CD4-positive, alpha-beta memory T cell (primary cell): ENCODE data around the gene ALAS1. TPM values are rescaled to one million over a fixed set of nuclear protein-coding genes. Genes with fewer than 3 reads are reported as not detected.
A peak's percentile ranks its signal among the peaks of the same experiment; 100 is the strongest.

Source experiments
- CTCF ChIA-PET: fragments of 350-600 bp; sonication (Branson Sonifier 250); formaldehyde crosslinking; loops from one replicate; lab custom pipeline; 2021; ENCODE audit warnings: inconsistent platforms; ENCODE audit not compliant: partially characterized antibody; lab: Charles Lee
- POLR2A ChIA-PET: fragments of 350-600 bp; sonication (Branson Sonifier 250); formaldehyde crosslinking; loops from one replicate; lab custom pipeline; 2021; ENCODE audit not compliant: partially characterized antibody; lab: Charles Lee
- DNase-seq, 5 donors: peaks; one replicate each; pipeline versions ENCODE4 v3.0.0 to v3.0.0-alpha.2; 2020 to 2022; ENCODE audit warnings: mixed read lengths in 1 of 5
- H3K27ac ChIP-seq: one replicate; pipeline ENCODE4 v1.7.0; 2013; ENCODE audit warnings: low read depth, low read length
- H3K27me3 ChIP-seq: 2 replicates; pipeline ENCODE4 v1.7.0; 2013; ENCODE audit warnings: mild to moderate bottlenecking, low read length, moderate library complexity; ENCODE audit not compliant: insufficient read depth
- H3K36me3 ChIP-seq: 2 replicates; pipeline ENCODE4 v1.7.0; 2013; ENCODE audit warnings: mild to moderate bottlenecking, low read length, moderate library complexity; ENCODE audit not compliant: insufficient read depth
- H3K4me1 ChIP-seq: 2 replicates; pipeline ENCODE4 v1.7.0; 2013; ENCODE audit warnings: mild to moderate bottlenecking, low read length, moderate library complexity; ENCODE audit not compliant: insufficient read depth
- H3K4me3 ChIP-seq, 2 donors: one replicate each; pipeline ENCODE4 v1.7.0; 2013; ENCODE audit warnings: low read length in 2 of 2, mild to moderate bottlenecking in 1 of 2
- H3K9me3 ChIP-seq, 2 donors: one replicate each; pipeline ENCODE4 v1.7.0; 2013; ENCODE audit warnings: low read length in 2 of 2, control low read depth in 1 of 2; ENCODE audit not compliant: control insufficient read depth in 1 of 2
- H3K27ac Mint-ChIP-seq, 7 donors: one replicate each; pipeline ENCODE4 v1.8.0; 2020 to 2021; ENCODE audit warnings: mixed read lengths in 7 of 7, mild to moderate bottlenecking in 6 of 7, inconsistent platforms in 3 of 7, moderate library complexity in 3 of 7
- H3K27me3 Mint-ChIP-seq, 2 donors: one replicate each; pipeline ENCODE4 v1.8.0; 2020 to 2021; ENCODE audit warnings: mixed read lengths in 2 of 2
- H3K36me3 Mint-ChIP-seq, 2 donors: one replicate each; pipeline ENCODE4 v1.8.0; 2020 to 2021; ENCODE audit warnings: mixed read lengths in 2 of 2, inconsistent platforms in 1 of 2, mild to moderate bottlenecking in 1 of 2
- H3K4me1 Mint-ChIP-seq, 4 donors: one replicate each; pipeline ENCODE4 v1.8.0; 2020 to 2021; ENCODE audit warnings: mixed read lengths in 4 of 4, mild to moderate bottlenecking in 1 of 4
- H3K4me3 Mint-ChIP-seq, 8 donors: one replicate each; pipeline ENCODE4 v1.8.0; 2020 to 2021; ENCODE audit warnings: mixed read lengths in 8 of 8, mild to moderate bottlenecking in 7 of 8, moderate library complexity in 6 of 8, inconsistent platforms in 3 of 8
- H3K9me3 Mint-ChIP-seq, 8 donors: one replicate each; pipeline ENCODE4 v1.8.0; 2020 to 2021; ENCODE audit warnings: mixed read lengths in 8 of 8, mild to moderate bottlenecking in 5 of 8, inconsistent platforms in 3 of 8, moderate library complexity in 1 of 8
- intact Hi-C: fragments of 100-400 bp; cut with micrococcal nuclease; formaldehyde crosslinking; loops from one replicate; pipeline ENCODE4 v1.15.1; 2023
- polyA plus RNA-seq, 2 donors: library from polyadenylated mRNA; unstranded; fragments of 300-500 nt; fragmentation: Illumina TruSeq; gene quantifications; one replicate each; pipeline ENCODE4 v1.2.3, GENCODE V29; 2021
- total RNA-seq, 2 experiments: library from RNA; stranded (reverse); gene quantifications; one replicate each; pipeline ENCODE4 v1.2.3, GENCODE V29; 2021

ALAS1 gene
- total and polyA plus RNA-seq, 4 experiments from 2014 or later = 30.0 to 35.4 (median 32.5) TPM

DNA sequence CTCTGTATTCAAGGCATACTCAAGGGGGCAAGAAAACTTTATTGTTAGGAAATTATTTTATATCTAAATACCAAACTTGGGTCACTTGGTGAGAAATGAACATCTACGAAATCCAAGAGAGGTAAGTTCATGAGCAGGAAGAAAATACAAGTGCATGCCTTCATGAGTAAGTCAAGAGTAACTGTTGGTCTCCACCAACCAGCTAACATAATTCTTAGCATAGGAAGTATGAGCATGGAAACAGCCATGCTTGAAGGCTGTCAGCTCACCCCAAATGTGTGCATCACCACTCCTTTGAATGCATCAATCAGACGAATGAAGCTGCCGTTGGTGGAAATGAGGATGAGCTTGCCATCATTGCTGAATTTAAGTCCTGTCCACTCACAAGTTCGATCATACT lies 61.5 kb downstream of the ALAS1 start:
- Mint-ChIP-seq H3K9me3 (peaks cover 0 to 3% (median 0%) of the 10 kb centered on the region in 8 donors), H3K4me3 (no peak overlapping the region), H3K27ac (peak overlapping the region in 4 of 7 donors; percentile 68 to 97 (median 88)), H3K27me3 (no peaks in the 10 kb centered on the region), H3K4me1 (peaks cover 57 to 98% (median 83%) of the 10 kb centered on the region in 4 donors), H3K36me3 (peaks cover 86 to 96% of the 10 kb centered on the region in 2 donors)
- H3K4me3 ChIP-seq = no peak overlapping the region
- H3K27me3 ChIP-seq = no peaks in the 10 kb centered on the region
- CTCF ChIA-PET = interaction anchor here (0.9 to 3.6 kb wide), 10 partner anchors 8 to 39 kb away, joined by 3 to 13 read pairs (median 6); partner anchors contain the start of genes PPM1M and WDR82
- POLR2A ChIA-PET = interaction anchor here (2.4 to 38.1 kb wide), 5 partner anchors 7 to 21 kb away, joined by 8 to 1950 read pairs (median 20); partner anchors contain the start of genes GLYCTK, PPM1M, TWF2 and WDR82
- H3K9me3 ChIP-seq = no peaks in the 10 kb centered on the region
- H3K27ac ChIP-seq = peak overlapping the region; percentile 45
- H3K36me3 ChIP-seq = peaks cover 83% of the 10 kb centered on the region
- no peak for DNase-seq
- H3K4me1 ChIP-seq = peaks cover 97% of the 10 kb centered on the region
- intact Hi-C loops = no loop called here

DNA sequence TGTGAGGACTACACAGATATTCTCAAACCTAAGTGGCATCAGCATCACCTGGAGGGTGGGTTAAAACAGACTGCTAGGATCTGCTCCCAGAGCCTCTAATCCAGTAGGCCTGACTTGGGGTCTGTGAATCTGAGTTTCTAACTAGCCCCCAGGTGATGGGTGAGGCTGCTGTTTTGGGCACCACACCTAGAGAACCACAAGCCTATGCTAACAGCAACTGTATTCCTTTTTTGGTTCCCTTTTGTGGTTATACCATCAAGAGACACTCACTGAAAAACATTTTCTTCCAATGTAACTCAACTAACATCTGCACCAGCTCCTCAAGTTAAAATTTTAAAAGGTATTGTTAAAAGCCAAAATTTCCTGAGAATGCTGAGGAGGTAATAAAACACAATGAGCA lies 64.5 kb downstream of the ALAS1 start:
- peak overlapping the region; percentile 15 for H3K27ac ChIP-seq
- Mint-ChIP-seq H3K27ac (peak overlapping the region; percentile 77 to 97 (median 90)), H3K4me1 (peaks cover 53 to 85% (median 72%) of the 10 kb centered on the region in 4 donors), H3K27me3 (no peaks in the 10 kb centered on the region), H3K4me3 (peak overlapping the region; percentile 12 to 84 (median 55)), H3K9me3 (peaks cover 0 to 2% (median 0%) of the 10 kb centered on the region in 8 donors), H3K36me3 (peaks cover 89 to 95% of the 10 kb centered on the region in 2 donors)
- no peaks in the 10 kb centered on the region for H3K9me3 ChIP-seq
- no peak for DNase-seq
- no peaks in the 10 kb centered on the region for H3K27me3 ChIP-seq
- CTCF ChIA-PET = interaction anchor here (0.8 to 32.2 kb wide), 3 partner anchors 10 to 21 kb away, joined by 3 to 684 read pairs (median 15); partner anchors contain the start of genes PPM1M, TWF2 and WDR82
- POLR2A ChIA-PET = interaction anchor here (1.0 to 38.1 kb wide), 3 partner anchors 15 to 45 kb away, joined by 3 to 1950 read pairs (median 1950); partner anchors contain the start of genes GLYCTK, PPM1M, TWF2 and WDR82
- intact Hi-C loops = loop anchor here (1.0 kb wide), 1 partner anchor 9 kb away; no protein-coding TSS in a partner anchor
- no peak overlapping the region for H3K4me3 ChIP-seq
- H3K4me1 ChIP-seq = peaks cover 91% of the 10 kb centered on the region
- peaks cover 86% of the 10 kb centered on the region for H3K36me3 ChIP-seq

Other genes with a start within 250 kb of the ALAS1 start
- not detected for gene GPR62, start 242.8 kb upstream of the ALAS1 start, total RNA-seq
- not detected for gene GPR62, start 242.8 kb upstream of the ALAS1 start, polyA plus RNA-seq
- gene PCBP4, start 230.7 kb upstream of the ALAS1 start, total RNA-seq = 10 to 100 TPM; 18.7 to 20.5 TPM
- gene PCBP4, start 230.7 kb upstream of the ALAS1 start, polyA plus RNA-seq = 10 to 100 TPM; 13.0 to 19.4 TPM
- 10 to 100 TPM; 82.1 to 85.6 TPM for gene ABHD14B, start 224.1 kb upstream of the ALAS1 start, total RNA-seq
- 100 to 1,000 TPM in 1 of 2 donors, 10 to 100 TPM in 1; 77.4 to 112 TPM for gene ABHD14B, start 224.1 kb upstream of the ALAS1 start, polyA plus RNA-seq
- 10 to 100 TPM; 23.7 to 24.5 TPM for gene ABHD14A, start 223.1 kb upstream of the ALAS1 start, total RNA-seq
- gene ABHD14A, start 223.1 kb upstream of the ALAS1 start, polyA plus RNA-seq = 100 to 1,000 TPM in 1 of 2 donors, 10 to 100 TPM in 1; 95.6 to 136 TPM
- 1 to 10 TPM; 7.7 to 8.4 TPM for gene ACY1, start 214.6 kb upstream of the ALAS1 start, total RNA-seq
- gene ACY1, start 214.6 kb upstream of the ALAS1 start, polyA plus RNA-seq = 10 to 100 TPM; 11.4 to 14.9 TPM
- 1,000 to 10,000 TPM; 1,263 to 1,270 TPM for gene RPL29, start 202.3 kb upstream of the ALAS1 start, total RNA-seq
- gene RPL29, start 202.3 kb upstream of the ALAS1 start, polyA plus RNA-seq = 1,000 to 10,000 TPM in 1 of 2 donors, 100 to 1,000 TPM in 1; 967 to 1,467 TPM
- 10 to 100 TPM; 43.6 to 44.7 TPM for gene DUSP7, start 141.6 kb upstream of the ALAS1 start, total RNA-seq
- gene DUSP7, start 141.6 kb upstream of the ALAS1 start, polyA plus RNA-seq = 10 to 100 TPM in 1 of 2 donors, 1 to 10 TPM in 1; 2.8 to 10.2 TPM
- 1 to 10 TPM in 1 of 2 experiments, under 1 TPM in 1; 0.99 to 1.1 TPM for gene POC1A, start 43.7 kb upstream of the ALAS1 start, total RNA-seq
- 1 to 10 TPM in 1 of 2 donors, under 1 TPM in 1; 0.36 to 2.4 TPM for gene POC1A, start 43.7 kb upstream of the ALAS1 start, polyA plus RNA-seq
- 1 to 10 TPM; 2.3 to 3.0 TPM for gene TLR9, start 27.5 kb downstream of the ALAS1 start, total RNA-seq
- gene TLR9, start 27.5 kb downstream of the ALAS1 start, polyA plus RNA-seq = not detected
- 10 to 100 TPM; 69.3 to 76.1 TPM for gene TWF2, start 41.0 kb downstream of the ALAS1 start, total RNA-seq
- 100 to 1,000 TPM; 122 to 124 TPM for gene TWF2, start 41.0 kb downstream of the ALAS1 start, polyA plus RNA-seq
- 10 to 100 TPM; 70.2 to 81.1 TPM for gene PPM1M, start 47.6 kb downstream of the ALAS1 start, total RNA-seq
- 10 to 100 TPM; 52.0 to 85.3 TPM for gene PPM1M, start 47.6 kb downstream of the ALAS1 start, polyA plus RNA-seq
- 100 to 1,000 TPM; 149 to 150 TPM for gene WDR82, start 80.5 kb downstream of the ALAS1 start, total RNA-seq
- 100 to 1,000 TPM in 1 of 2 donors, 10 to 100 TPM in 1; 62.3 to 143 TPM for gene WDR82, start 80.5 kb downstream of the ALAS1 start, polyA plus RNA-seq
- 10 to 100 TPM; 29.4 to 35.1 TPM for gene GLYCTK, start 89.7 kb downstream of the ALAS1 start, total RNA-seq
- gene GLYCTK, start 89.7 kb downstream of the ALAS1 start, polyA plus RNA-seq = 1 to 10 TPM; 4.9 to 9.7 TPM
- 10 to 100 TPM; 45.1 to 49.8 TPM for gene DNAH1, start 118.2 kb downstream of the ALAS1 start, total RNA-seq
- gene DNAH1, start 118.2 kb downstream of the ALAS1 start, polyA plus RNA-seq = 1 to 10 TPM in 1 of 2 donors, under 1 TPM in 1; 0.02 to 1.2 TPM
- gene BAP1, start 211.8 kb downstream of the ALAS1 start, total RNA-seq = 10 to 100 TPM; 77.2 to 88.8 TPM
- gene BAP1, start 211.8 kb downstream of the ALAS1 start, polyA plus RNA-seq = 10 to 100 TPM; 10.0 to 26.9 TPM
- gene PHF7, start 212.5 kb downstream of the ALAS1 start, total RNA-seq = 10 to 100 TPM; 13.3 to 15.1 TPM
- 10 to 100 TPM in 1 of 2 donors, 1 to 10 TPM in 1; 4.6 to 10.2 TPM for gene PHF7, start 212.5 kb downstream of the ALAS1 start, polyA plus RNA-seq
- gene SEMA3G, start 246.9 kb downstream of the ALAS1 start, total RNA-seq = under 1 TPM; 0.17 to 0.22 TPM
- under 1 TPM in 1 of 2 donors, not detected in 1; 0.29 TPM for gene SEMA3G, start 246.9 kb downstream of the ALAS1 start, polyA plus RNA-seq